ENCODE measurements around the gene LYPD6.

LYPD6 gene

DNA sequence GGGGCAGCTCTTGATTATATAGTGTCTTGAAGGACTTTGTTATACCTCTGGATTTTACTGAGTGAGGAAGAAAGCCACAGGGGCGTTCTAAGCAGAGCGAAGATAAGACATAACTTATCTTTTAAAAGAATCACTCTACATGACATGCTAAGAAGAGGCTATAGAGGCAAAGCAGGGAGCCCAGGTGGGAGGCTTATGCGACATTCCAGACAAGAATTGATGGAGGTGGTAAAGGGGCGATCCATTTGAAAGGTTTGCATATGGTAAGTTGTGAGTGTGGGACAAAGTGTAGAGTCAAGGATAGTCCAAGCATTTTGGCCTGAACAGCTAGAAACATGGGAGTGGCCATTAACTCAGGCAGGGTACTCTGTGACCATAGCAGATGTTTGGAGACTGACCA is 49.8 kb downstream of the LYPD6 start:
- ChIA-PET CTCF (interaction anchor here (0.9 to 1.2 kb wide), 2 partner anchors 9 to 10 kb away, joined by 3 to 5 read pairs; no protein-coding TSS in a partner anchor), POLR2A (no interaction called here)
- no peak overlapping the region for H3K27ac ChIP-seq (ENCODE audit: extremely low read depth, low read depth, low read length)
- no peaks in the 10 kb centered on the region for H3K36me3 ChIP-seq (ENCODE audit: control insufficient read depth in 2 of 2, insufficient read depth in 1 of 2, low read length in 2 of 2)
- no peaks in the 10 kb centered on the region for H3K4me1 ChIP-seq (ENCODE audit: control insufficient read depth, insufficient read depth, low read length)
- TF ChIP-seq, protein P1, sequence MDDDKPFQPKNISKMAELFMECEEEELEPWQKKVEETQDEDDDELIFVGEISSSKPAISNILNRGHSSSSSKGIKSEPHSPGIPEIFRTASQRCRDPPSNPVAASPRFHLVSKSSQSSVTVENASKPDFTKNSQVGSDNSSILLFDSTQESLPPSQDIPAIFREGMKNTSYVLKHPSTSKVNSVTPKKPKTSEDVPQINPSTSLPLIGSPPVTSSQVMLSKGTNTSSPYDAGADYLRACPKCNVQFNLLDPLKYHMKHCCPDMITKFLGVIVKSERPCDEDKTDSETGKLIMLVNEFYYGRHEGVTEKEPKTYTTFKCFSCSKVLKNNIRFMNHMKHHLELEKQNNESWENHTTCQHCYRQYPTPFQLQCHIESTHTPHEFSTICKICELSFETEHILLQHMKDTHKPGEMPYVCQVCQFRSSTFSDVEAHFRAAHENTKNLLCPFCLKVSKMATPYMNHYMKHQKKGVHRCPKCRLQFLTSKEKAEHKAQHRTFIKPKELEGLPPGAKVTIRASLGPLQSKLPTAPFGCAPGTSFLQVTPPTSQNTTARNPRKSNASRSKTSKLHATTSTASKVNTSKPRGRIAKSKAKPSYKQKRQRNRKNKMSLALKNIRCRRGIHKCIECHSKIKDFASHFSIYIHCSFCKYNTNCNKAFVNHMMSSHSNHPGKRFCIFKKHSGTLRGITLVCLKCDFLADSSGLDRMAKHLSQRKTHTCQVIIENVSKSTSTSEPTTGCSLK (tag by site-specific recombination; IDR thresholded peaks at IDR 0.05) = no peak
- TF ChIP-seq WT1 (tag by site-specific recombination; IDR thresholded peaks at IDR 0.05) = no peak
- no peak for TF ChIP-seq RBAK (tag by site-specific recombination; IDR thresholded peaks at IDR 0.05)
- TF ChIP-seq, protein P2, sequence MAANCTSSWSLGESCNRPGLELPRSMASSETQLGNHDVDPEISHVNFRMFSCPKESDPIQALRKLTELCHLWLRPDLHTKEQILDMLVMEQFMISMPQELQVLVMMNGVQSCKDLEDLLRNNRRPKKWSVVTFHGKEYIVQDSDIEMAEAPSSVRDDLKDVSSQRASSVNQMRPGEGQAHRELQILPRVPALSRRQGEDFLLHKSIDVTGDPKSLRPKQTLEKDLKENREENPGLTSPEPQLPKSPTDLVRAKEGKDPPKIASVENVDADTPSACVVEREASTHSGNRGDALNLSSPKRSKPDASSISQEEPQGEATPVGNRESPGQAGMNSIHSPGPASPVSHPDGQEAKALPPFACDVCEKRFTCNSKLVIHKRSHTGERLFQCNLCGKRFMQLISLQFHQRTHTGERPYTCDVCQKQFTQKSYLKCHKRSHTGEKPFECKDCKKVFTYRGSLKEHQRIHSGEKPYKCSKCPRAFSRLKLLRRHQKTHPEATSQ (tag by site-specific recombination; IDR thresholded peaks at IDR 0.05) = no peak
- TF ChIP-seq SP3 (tag by site-specific recombination; IDR thresholded peaks at IDR 0.05) = no peak
- TF ChIP-seq ZNF266 (tag by site-specific recombination; IDR thresholded peaks at IDR 0.05; ENCODE audit: low read depth) = no peak
- TF ChIP-seq, protein P3, sequence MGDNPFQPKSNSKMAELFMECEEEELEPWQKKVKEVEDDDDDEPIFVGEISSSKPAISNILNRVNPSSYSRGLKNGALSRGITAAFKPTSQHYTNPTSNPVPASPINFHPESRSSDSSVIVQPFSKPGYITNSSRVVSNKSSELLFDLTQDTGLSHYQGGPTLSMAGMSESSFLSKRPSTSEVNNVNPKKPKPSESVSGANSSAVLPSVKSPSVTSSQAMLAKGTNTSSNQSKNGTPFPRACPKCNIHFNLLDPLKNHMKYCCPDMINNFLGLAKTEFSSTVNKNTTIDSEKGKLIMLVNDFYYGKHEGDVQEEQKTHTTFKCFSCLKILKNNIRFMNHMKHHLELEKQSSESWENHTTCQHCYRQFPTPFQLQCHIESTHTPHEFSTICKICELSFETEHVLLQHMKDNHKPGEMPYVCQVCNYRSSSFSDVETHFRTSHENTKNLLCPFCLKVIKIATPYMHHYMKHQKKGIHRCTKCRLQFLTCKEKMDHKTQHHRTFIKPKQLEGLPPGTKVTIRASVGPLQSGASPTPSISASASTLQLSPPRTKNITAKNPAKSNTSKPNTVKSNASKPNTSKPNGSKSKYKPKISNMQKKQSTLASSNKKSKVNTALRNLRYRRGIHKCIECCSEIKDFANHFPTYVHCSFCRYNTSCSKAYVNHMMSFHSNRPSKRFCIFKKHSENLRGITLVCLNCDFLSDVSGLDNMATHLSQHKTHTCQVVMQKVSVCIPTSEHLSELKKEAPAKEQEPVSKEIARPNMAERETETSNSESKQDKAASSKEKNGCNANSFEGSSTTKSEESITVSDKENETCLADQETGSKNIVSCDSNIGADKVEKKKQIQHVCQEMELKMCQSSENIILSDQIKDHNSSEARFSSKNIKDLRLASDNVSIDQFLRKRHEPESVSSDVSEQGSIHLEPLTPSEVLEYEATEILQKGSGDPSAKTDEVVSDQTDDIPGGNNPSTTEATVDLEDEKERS (tag by site-specific recombination; IDR thresholded peaks at IDR 0.05) = no peak
- TF ChIP-seq, protein P4, sequence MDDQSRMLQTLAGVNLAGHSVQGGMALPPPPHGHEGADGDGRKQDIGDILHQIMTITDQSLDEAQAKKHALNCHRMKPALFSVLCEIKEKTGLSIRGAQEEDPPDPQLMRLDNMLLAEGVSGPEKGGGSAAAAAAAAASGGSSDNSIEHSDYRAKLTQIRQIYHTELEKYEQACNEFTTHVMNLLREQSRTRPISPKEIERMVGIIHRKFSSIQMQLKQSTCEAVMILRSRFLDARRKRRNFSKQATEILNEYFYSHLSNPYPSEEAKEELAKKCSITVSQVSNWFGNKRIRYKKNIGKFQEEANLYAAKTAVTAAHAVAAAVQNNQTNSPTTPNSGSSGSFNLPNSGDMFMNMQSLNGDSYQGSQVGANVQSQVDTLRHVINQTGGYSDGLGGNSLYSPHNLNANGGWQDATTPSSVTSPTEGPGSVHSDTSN (CRISPR knock-in tag; IDR thresholded peaks at IDR 0.05) = no peak
- no peak for TF ChIP-seq ZSCAN30 (tag by site-specific recombination; IDR thresholded peaks at IDR 0.05)
- no peak for TF ChIP-seq ZNF211 (tag by site-specific recombination; IDR thresholded peaks at IDR 0.05; ENCODE audit: low read depth)
- TF ChIP-seq ZNF133 (tag by site-specific recombination; IDR thresholded peaks at IDR 0.05) = no peak
- no peak for TF ChIP-seq ZIC2 (tag by site-specific recombination; IDR thresholded peaks at IDR 0.05)
- no peak for TF ChIP-seq ZNF221 (tag by site-specific recombination; IDR thresholded peaks at IDR 0.05; ENCODE audit: borderline replicate concordance)
- TF ChIP-seq ZNF335 (tag by site-specific recombination; conservative IDR thresholded peaks at IDR 0.05) = no peak
- no peak for TF ChIP-seq ZNF121 (tag by site-specific recombination; IDR thresholded peaks at IDR 0.05)
- TF ChIP-seq MYNN (tag by site-specific recombination; IDR thresholded peaks at IDR 0.05; ENCODE audit: borderline replicate concordance) = no peak
- no peak for TF ChIP-seq ZNF248 (tag by site-specific recombination; IDR thresholded peaks at IDR 0.05)
- no peak for TF ChIP-seq ZBTB1 (tag by site-specific recombination; IDR thresholded peaks at IDR 0.05)
- TF ChIP-seq, protein P5, sequence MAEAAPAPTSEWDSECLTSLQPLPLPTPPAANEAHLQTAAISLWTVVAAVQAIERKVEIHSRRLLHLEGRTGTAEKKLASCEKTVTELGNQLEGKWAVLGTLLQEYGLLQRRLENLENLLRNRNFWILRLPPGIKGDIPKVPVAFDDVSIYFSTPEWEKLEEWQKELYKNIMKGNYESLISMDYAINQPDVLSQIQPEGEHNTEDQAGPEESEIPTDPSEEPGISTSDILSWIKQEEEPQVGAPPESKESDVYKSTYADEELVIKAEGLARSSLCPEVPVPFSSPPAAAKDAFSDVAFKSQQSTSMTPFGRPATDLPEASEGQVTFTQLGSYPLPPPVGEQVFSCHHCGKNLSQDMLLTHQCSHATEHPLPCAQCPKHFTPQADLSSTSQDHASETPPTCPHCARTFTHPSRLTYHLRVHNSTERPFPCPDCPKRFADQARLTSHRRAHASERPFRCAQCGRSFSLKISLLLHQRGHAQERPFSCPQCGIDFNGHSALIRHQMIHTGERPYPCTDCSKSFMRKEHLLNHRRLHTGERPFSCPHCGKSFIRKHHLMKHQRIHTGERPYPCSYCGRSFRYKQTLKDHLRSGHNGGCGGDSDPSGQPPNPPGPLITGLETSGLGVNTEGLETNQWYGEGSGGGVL (tag by site-specific recombination; IDR thresholded peaks at IDR 0.05) = no peak
- H3K4me3 ChIP-seq (ENCODE audit: low read depth, low read length) = no peak overlapping the region
- no peaks in the 10 kb centered on the region for H3K9me3 ChIP-seq (ENCODE audit: control insufficient read depth, insufficient read depth, low read depth, low read length)
